ENCODE data around the gene PIGA. TPM values are rescaled to one million over a fixed set of nuclear protein-coding genes. Genes with fewer than 3 reads are reported as not detected.

The PIGA gene
- total and polyA plus RNA-seq, 10 donors: 4.9 to 17.2 (median 12.4) TPM

DNA sequence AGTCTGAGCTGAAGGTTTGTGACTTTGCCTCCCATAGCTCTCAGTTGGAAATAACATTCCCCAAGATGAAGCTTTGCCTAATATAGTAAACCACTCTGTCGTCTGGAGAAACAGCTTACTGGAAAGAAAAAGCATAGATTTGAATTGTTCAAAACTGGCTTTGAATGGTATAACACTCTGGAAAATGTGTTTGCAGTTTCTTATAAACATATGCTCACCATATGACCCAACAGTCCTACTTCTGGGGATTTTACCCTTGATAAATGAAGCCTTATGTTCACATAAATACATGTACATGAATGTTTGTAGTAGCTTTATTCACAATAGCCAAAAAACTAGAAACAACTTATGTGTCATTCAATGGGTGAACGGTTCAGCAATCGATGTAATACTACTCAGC lies 38.7 kb upstream of the PIGA start:
- intact Hi-C loops (cut with DNase I; ENCODE audit: low total_unique reads): no loop called here
- 78 to 95% (median 88%) methylated on average over 3 of the region's 3 CpGs for WGBS, 5 donors
- Histone ChIP-seq H3K9me3 (peaks cover 0 to 3% (median 0%) of the 10 kb centered on the region in 8 donors), H3K27ac (no peak overlapping the region), H3K36me3 (no peaks in the 10 kb centered on the region), H3K27me3 (replicated peaks in 1 of 7) (peaks cover 0 to 4% (median 0%) of the 10 kb centered on the region in 7 donors), H3K4me1 (no peaks in the 10 kb centered on the region), H3K4me3 (no peak overlapping the region)
- TF ChIP-seq POLR2A (IDR thresholded peaks at IDR 0.05): no peak
- DNase-seq: no peak

GRCh38 chrX:15366506-15367352 lies 31.4 kb upstream of the PIGA start:
- peak overlapping the region in 4 of 8 donors; percentile 12 to 53 (median 28) for H3K27ac ChIP-seq
- intact Hi-C loops (cut with DNase I; ENCODE audit: low total_unique reads): no loop called here
- no peak overlapping the region for H3K4me3 ChIP-seq
- no peaks in the 10 kb centered on the region for H3K4me1 ChIP-seq
- TF ChIP-seq, protein P1, sequence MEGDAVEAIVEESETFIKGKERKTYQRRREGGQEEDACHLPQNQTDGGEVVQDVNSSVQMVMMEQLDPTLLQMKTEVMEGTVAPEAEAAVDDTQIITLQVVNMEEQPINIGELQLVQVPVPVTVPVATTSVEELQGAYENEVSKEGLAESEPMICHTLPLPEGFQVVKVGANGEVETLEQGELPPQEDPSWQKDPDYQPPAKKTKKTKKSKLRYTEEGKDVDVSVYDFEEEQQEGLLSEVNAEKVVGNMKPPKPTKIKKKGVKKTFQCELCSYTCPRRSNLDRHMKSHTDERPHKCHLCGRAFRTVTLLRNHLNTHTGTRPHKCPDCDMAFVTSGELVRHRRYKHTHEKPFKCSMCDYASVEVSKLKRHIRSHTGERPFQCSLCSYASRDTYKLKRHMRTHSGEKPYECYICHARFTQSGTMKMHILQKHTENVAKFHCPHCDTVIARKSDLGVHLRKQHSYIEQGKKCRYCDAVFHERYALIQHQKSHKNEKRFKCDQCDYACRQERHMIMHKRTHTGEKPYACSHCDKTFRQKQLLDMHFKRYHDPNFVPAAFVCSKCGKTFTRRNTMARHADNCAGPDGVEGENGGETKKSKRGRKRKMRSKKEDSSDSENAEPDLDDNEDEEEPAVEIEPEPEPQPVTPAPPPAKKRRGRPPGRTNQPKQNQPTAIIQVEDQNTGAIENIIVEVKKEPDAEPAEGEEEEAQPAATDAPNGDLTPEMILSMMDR (IDR thresholded peaks at IDR 0.05 in 8 of 11, conservative IDR thresholded peaks at IDR 0.05 in 3 of 11): no peak
- no peak for TF ChIP-seq POLR2AphosphoS5 (IDR thresholded peaks at IDR 0.05)
- no peak for TF ChIP-seq POLR2A (IDR thresholded peaks at IDR 0.05)
- H3K27me3 ChIP-seq (replicated peaks in 1 of 7): peaks cover 0 to 5% (median 0%) of the 10 kb centered on the region in 7 donors
- no peaks in the 10 kb centered on the region for H3K9me3 ChIP-seq
- WGBS, 5 donors: 41 to 60% (median 50%) methylated on average over 9 of the region's 9 CpGs
- no peaks in the 10 kb centered on the region for H3K36me3 ChIP-seq
- no peak for DNase-seq

DNA sequence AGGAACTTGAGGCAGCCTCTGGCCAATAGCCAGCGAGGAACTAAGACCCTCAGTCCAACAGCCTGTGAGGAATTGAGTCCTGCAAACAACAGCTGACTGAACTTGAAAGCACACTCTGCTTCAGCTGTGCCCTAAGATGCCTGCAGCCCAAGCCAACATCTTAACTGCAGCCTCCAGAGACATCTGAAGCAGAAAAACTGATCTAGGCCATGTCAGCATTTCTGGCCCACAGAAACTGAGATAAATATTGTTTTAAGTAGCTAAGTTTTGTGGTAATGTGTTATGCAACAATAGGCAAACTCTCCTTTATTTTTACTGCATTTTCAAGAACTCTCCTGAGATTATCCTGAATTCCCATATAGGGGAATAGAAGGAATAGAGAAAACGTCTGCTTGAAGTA lies 24.4 kb upstream of the PIGA start:
- H3K27me3 ChIP-seq (replicated peaks in 1 of 7): peaks cover 0 to 10% (median 0%) of the 10 kb centered on the region in 7 donors
- no peak overlapping the region for H3K4me3 ChIP-seq
- 50 to 92% (median 65%) methylated on average over 1 to 2 of the region's 2 CpGs for WGBS, 5 donors
- H3K36me3 ChIP-seq: no peaks in the 10 kb centered on the region
- no peak for TF ChIP-seq POLR2A (IDR thresholded peaks at IDR 0.05)
- no peak for TF ChIP-seq POLR2AphosphoS5 (IDR thresholded peaks at IDR 0.05)
- TF ChIP-seq, protein P1 (IDR thresholded peaks at IDR 0.05 in 8 of 11, conservative IDR thresholded peaks at IDR 0.05 in 3 of 11): no peak
- no peak overlapping the region for H3K27ac ChIP-seq
- peaks cover 0 to 6% (median 0%) of the 10 kb centered on the region in 8 donors for H3K9me3 ChIP-seq
- intact Hi-C loops (cut with DNase I; ENCODE audit: low total_unique reads): loop anchor here (10.0 kb wide), 1 partner anchor 105 kb away; no protein-coding TSS in a partner anchor
- H3K4me1 ChIP-seq: no peaks in the 10 kb centered on the region
- DNase-seq: no peak

DNA sequence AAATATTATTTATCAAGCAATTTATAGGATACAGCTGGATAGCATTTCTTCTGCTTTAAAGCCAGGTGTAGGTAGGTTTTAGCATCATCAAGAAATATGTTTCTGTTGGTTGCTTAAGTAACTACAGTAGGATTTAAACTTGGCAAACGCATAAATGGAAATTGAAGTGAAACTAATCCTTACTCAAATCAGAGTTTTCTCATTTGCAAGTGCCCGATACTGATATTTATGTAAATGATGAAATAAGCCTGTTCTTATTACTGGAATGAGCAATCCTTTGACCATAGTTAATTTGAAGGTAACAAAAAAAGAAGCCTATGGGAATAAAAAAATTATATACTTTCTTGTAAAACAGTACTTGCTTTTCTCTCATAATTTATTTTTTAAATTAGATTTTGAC lies 23.2 kb upstream of the PIGA start:
- WGBS, 5 donors: 58 to 80% (median 70%) methylated on average over 2 of the region's 2 CpGs
- no peaks in the 10 kb centered on the region for H3K4me1 ChIP-seq
- H3K27ac ChIP-seq: no peak overlapping the region
- H3K9me3 ChIP-seq: peaks cover 0 to 6% (median 0%) of the 10 kb centered on the region in 8 donors
- peaks cover 0 to 8% (median 0%) of the 10 kb centered on the region in 7 donors for H3K27me3 ChIP-seq (replicated peaks in 1 of 7)
- DNase-seq: no peak
- no peak overlapping the region for H3K4me3 ChIP-seq
- intact Hi-C loops (cut with DNase I; ENCODE audit: low total_unique reads): loop anchor here (10.0 kb wide), 1 partner anchor 106 kb away; no protein-coding TSS in a partner anchor
- TF ChIP-seq, protein P1 (IDR thresholded peaks at IDR 0.05 in 8 of 11, conservative IDR thresholded peaks at IDR 0.05 in 3 of 11): no peak
- TF ChIP-seq POLR2A (IDR thresholded peaks at IDR 0.05): no peak
- no peak for TF ChIP-seq POLR2AphosphoS5 (IDR thresholded peaks at IDR 0.05)
- no peaks in the 10 kb centered on the region for H3K36me3 ChIP-seq
